H1 (cell line): ENCODE measurements around the gene COLQ. TPM values are rescaled to one million over a fixed set of nuclear protein-coding genes. Genes with fewer than 3 reads are reported as not detected.

ENCODE experiments used
- CTCF ChIA-PET: fragments of 300-600 bp; sonication (Branson Sonifier 250); formaldehyde crosslinking; loops from one replicate; lab custom pipeline; 2021; ENCODE audit not compliant: partially characterized antibody; lab: Charles Lee
- POLR2A ChIA-PET: fragments of 300-600 bp; sonication (Branson Sonifier 250); formaldehyde crosslinking; loops from one replicate; lab custom pipeline; 2021; ENCODE audit warnings: inconsistent platforms; ENCODE audit not compliant: partially characterized antibody; lab: Charles Lee
- DNase-seq, 2 experiments: peaks; one replicate each; pipeline versions ENCODE4 v3.0.0 to v3.0.0-alpha.2; 2010 to 2022; ENCODE audit warnings: low spot score in 2 of 2, low read depth in 1 of 2, mixed read lengths in 1 of 2
- FAIRE-seq: peaks from 2 replicates; lab custom pipeline; 2011; peaks lifted over from hg19 to GRCh38; lab: Jason Lieb, UNC
- H2AFZ ChIP-seq: 2 replicates; pipeline ENCODE4 v1.8.1; 2012; ENCODE audit warnings: low read length, inconsistent platforms
- H2AK5ac ChIP-seq: 2 replicates; pipeline ENCODE4 v1.6.1; 2013; ENCODE audit warnings: low read depth, low read length
- H2BK120ac ChIP-seq: replicated peaks from 2 replicates; pipeline ENCODE3; 2013; ENCODE audit warnings: low read depth, low read length, inconsistent platforms
- H2BK12ac ChIP-seq: 2 replicates; pipeline ENCODE4 v1.6.1; 2013; ENCODE audit warnings: low read depth, low read length
- H2BK15ac ChIP-seq: 2 replicates; pipeline ENCODE4 v1.6.1; 2013; ENCODE audit warnings: low read length
- H2BK20ac ChIP-seq: 2 replicates; pipeline ENCODE4 v1.6.1; 2013; ENCODE audit warnings: low read length
- H2BK5ac ChIP-seq: 2 replicates; pipeline ENCODE4 v1.6.1; 2013; ENCODE audit warnings: low read depth, low read length
- H3K14ac ChIP-seq: 2 replicates; pipeline ENCODE4 v1.6.1; 2013; ENCODE audit warnings: inconsistent platforms; ENCODE audit not compliant: insufficient read length
- H3K18ac ChIP-seq: 2 replicates; pipeline ENCODE4 v1.6.1; 2013; ENCODE audit warnings: low read length; ENCODE audit errors: extremely low read depth
- H3K23ac ChIP-seq: 2 replicates; pipeline ENCODE4 v1.6.1; 2013; ENCODE audit warnings: inconsistent platforms; ENCODE audit not compliant: insufficient read length
- H3K23me2 ChIP-seq: 2 replicates; pipeline ENCODE4 v1.6.1; 2013; ENCODE audit warnings: low read depth, low read length
- H3K27ac ChIP-seq: 2 replicates; pipeline ENCODE4 v1.6.1; 2011; ENCODE audit warnings: low read depth, low read length, inconsistent platforms
- H3K27me3 ChIP-seq, 4 experiments: replicated peaks in 1 of 4; 1 replicate in 1 of 4; 2 replicates in 3 of 4; pipeline versions ENCODE4 v1.6.1 to v1.8.1; 2011 to 2013; ENCODE audit warnings: low read length in 3 of 4, mild to moderate bottlenecking in 3 of 4, inconsistent platforms in 2 of 4, mixed read lengths in 2 of 4, moderate library complexity in 1 of 4; ENCODE audit not compliant: control insufficient read depth in 3 of 4, insufficient read depth in 3 of 4; ENCODE audit errors: extremely low read depth in 1 of 4
- H3K36me3 ChIP-seq, 4 experiments: 2 replicates each; pipeline versions ENCODE4 v1.6.1 to v1.8.1; 2011 to 2013; ENCODE audit warnings: mild to moderate bottlenecking in 4 of 4, low read length in 3 of 4, moderate library complexity in 2 of 4, control low read depth in 1 of 4, inconsistent platforms in 1 of 4; ENCODE audit not compliant: insufficient read depth in 4 of 4, control insufficient read depth in 2 of 4
- H3K4ac ChIP-seq: replicated peaks from 2 replicates; pipeline ENCODE3; 2013; ENCODE audit warnings: low read length, low read depth, mixed read lengths, inconsistent platforms; ENCODE audit not compliant: insufficient read length
- H3K4me1 ChIP-seq, 4 experiments: replicated peaks in 1 of 4; 1 replicate in 1 of 4; 2 replicates in 3 of 4; pipeline versions ENCODE4 v1.6.1 to v1.8.1; 2011 to 2013; ENCODE audit warnings: low read length in 3 of 4, inconsistent platforms in 2 of 4, mixed read lengths in 1 of 4; ENCODE audit not compliant: insufficient read depth in 4 of 4, control insufficient read depth in 3 of 4
- H3K4me2 ChIP-seq, 2 experiments: 2 replicates each; pipeline versions ENCODE4 v1.6.1 to v1.8.1; 2011 to 2013; ENCODE audit warnings: low read depth in 2 of 2, low read length in 2 of 2, control low read depth in 1 of 2, inconsistent platforms in 1 of 2, mild to moderate bottlenecking in 1 of 2; ENCODE audit not compliant: insufficient read depth in 1 of 2
- H3K4me3 ChIP-seq, 4 experiments: fragments of 200-600, 300-600 bp in 1 of 4; sonication (generic), shearing (Covaris generic), sonication (Bioruptor Twin) in 1 of 4; 2 replicates each; pipeline versions ENCODE4 v1.5.1 to v1.8.1; 2011 to 2016; ENCODE audit warnings: low read length in 4 of 4, low read depth in 3 of 4, control low read depth in 2 of 4, inconsistent platforms in 2 of 4, mild to moderate bottlenecking in 2 of 4, mixed read lengths in 1 of 4, moderate library complexity in 1 of 4; ENCODE audit not compliant: insufficient read depth in 2 of 4; ENCODE audit errors: extremely low read depth in 1 of 4
- H3K56ac ChIP-seq: replicated peaks from 2 replicates; pipeline ENCODE3; 2013; ENCODE audit warnings: low read depth, mild to moderate bottlenecking, mixed read lengths, low read length, inconsistent platforms; ENCODE audit not compliant: insufficient read length
- H3K79me1 ChIP-seq: 2 replicates; pipeline ENCODE4 v1.6.1; 2013; ENCODE audit warnings: low read depth, low read length, control low read depth
- H3K79me2 ChIP-seq, 2 experiments: 2 replicates each; pipeline versions ENCODE4 v1.6.1 to v1.8.1; 2012 to 2013; ENCODE audit warnings: low read length in 2 of 2, mild to moderate bottlenecking in 2 of 2, inconsistent platforms in 1 of 2; ENCODE audit not compliant: insufficient read depth in 2 of 2, control insufficient read depth in 1 of 2
- H3K9ac ChIP-seq, 4 experiments: replicated peaks in 1 of 4; 1 replicate in 1 of 4; 2 replicates in 3 of 4; pipeline versions ENCODE4 v1.6.1 to v1.8.1; 2011 to 2013; ENCODE audit warnings: low read depth in 3 of 4, low read length in 3 of 4, control low read depth in 2 of 4, mild to moderate bottlenecking in 2 of 4, moderate library complexity in 2 of 4, inconsistent platforms in 1 of 4; ENCODE audit errors: extremely low read depth in 1 of 4
- H3K9me3 ChIP-seq, 2 experiments: 2 replicates each; pipeline versions ENCODE4 v1.6.1 to v1.8.1; 2012 to 2013; ENCODE audit warnings: mild to moderate bottlenecking in 2 of 2, moderate library complexity in 2 of 2, control low read depth in 1 of 2, inconsistent platforms in 1 of 2, low read depth in 1 of 2, low read length in 1 of 2, mixed read lengths in 1 of 2; ENCODE audit not compliant: insufficient read depth in 2 of 2
- H4K20me1 ChIP-seq, 2 experiments: replicated peaks in 1 of 2; 2 replicates each; pipeline versions ENCODE3 to v1.8.1; 2011 to 2013; ENCODE audit warnings: inconsistent platforms in 2 of 2, low read length in 2 of 2, mild to moderate bottlenecking in 1 of 2; ENCODE audit not compliant: insufficient read depth in 2 of 2, control insufficient read depth in 1 of 2
- H4K5ac ChIP-seq: 2 replicates; pipeline ENCODE4 v1.6.1; 2013; ENCODE audit warnings: low read length, low read depth, mixed read lengths, inconsistent platforms; ENCODE audit not compliant: insufficient read length
- H4K8ac ChIP-seq: 2 replicates; pipeline ENCODE4 v1.8.0; 2013; ENCODE audit warnings: mild to moderate bottlenecking, moderate library complexity, low read length, inconsistent platforms; ENCODE audit not compliant: insufficient read depth; ENCODE audit errors: extremely low read depth
- H4K91ac ChIP-seq: replicated peaks from 2 replicates; pipeline ENCODE3; 2013; ENCODE audit warnings: low read length, mixed read lengths, inconsistent platforms; ENCODE audit not compliant: insufficient read length
- ASH2L ChIP-seq: fragments of 200-600, 300-600 bp; sonication (generic); IDR thresholded peaks from one replicate; pipeline ENCODE4 v1.7.1; 2017; ENCODE audit warnings: low read length
- BRCA1 ChIP-seq: IDR thresholded peaks from 2 replicates; pipeline ENCODE4 v1.6.1; 2012; ENCODE audit warnings: low read depth, low read length, improper control_type of control experiment
- HDAC6 ChIP-seq: IDR thresholded peaks from one replicate; pipeline ENCODE4 v1.7.1; 2012; ENCODE audit warnings: low read depth, mild to moderate bottlenecking, inconsistent platforms, low read length, moderate library complexity
- MAX ChIP-seq: IDR thresholded peaks from 2 replicates; pipeline ENCODE4 v1.6.1; 2012; ENCODE audit warnings: inconsistent platforms
- RXRA ChIP-seq: IDR thresholded peaks from 2 replicates; pipeline ENCODE4 v1.6.1; 2011; ENCODE audit warnings: low read depth, mild to moderate bottlenecking, low read length, moderate library complexity; ENCODE audit not compliant: insufficient read depth
- SP1 ChIP-seq: IDR thresholded peaks from 2 replicates; pipeline ENCODE4 v1.6.1; 2011; ENCODE audit warnings: low read depth, low read length
- SUZ12 ChIP-seq: fragments of 200-600 bp; sonication (generic); IDR thresholded peaks from 2 replicates; pipeline ENCODE4 v1.6.1; 2012; ENCODE audit warnings: mild to moderate bottlenecking, inconsistent platforms, low read length, moderate library complexity, mixed read lengths
- TAF1 ChIP-seq: IDR thresholded peaks from 2 replicates; pipeline ENCODE4 v1.6.1; 2011; ENCODE audit warnings: mild to moderate bottlenecking, low read depth, low read length
- TEAD4 ChIP-seq: IDR thresholded peaks from 2 replicates; pipeline ENCODE4 v1.6.1; 2012; ENCODE audit warnings: low read depth, low read length, inconsistent platforms, mixed read lengths
- WGBS, 2 experiments: shearing (Covaris generic) in 1 of 2; methylation state at CpG; one replicate each; pipeline versions ENCODE4 v1.1.6 to v1.1.7; 2013 to 2015; ENCODE audit warnings: low lambda C conversion rate in 2 of 2, mixed read lengths in 2 of 2, inconsistent platforms in 1 of 2, low coverage in 1 of 2, missing lambda C conversion rate in 1 of 2; ENCODE audit not compliant: insufficient replicate concordance in 2 of 2, insufficient coverage in 1 of 2, insufficient read length in 1 of 2; ENCODE audit errors: extremely low coverage in 1 of 2, missing lambda C conversion rate in 1 of 2; 5-methylcytosine and 5-hydroxymethylcytosine counted together
- polyA plus RNA-seq, 7 experiments: library from polyadenylated mRNA; depleted of rRNA in 3 of 7; stranded (reverse) in 5 of 7; unstranded in 2 of 7; fragments of >200 nt in 5 of 7; fragments of 200-250 nt in 2 of 7; gene quantifications; 1 replicate in 5 of 7; 2 replicates in 1 of 7; 4 replicates in 1 of 7; pipeline versions ENCODE4 v1.2.1 to v1.2.3, GENCODE V29; 2011 to 2013; ENCODE audit warnings: missing spikeins in 2 of 7, mixed read lengths in 2 of 7
- total RNA-seq: library from RNA; stranded (reverse); fragmentation: NEBNext Ultra II Directional; extraction: Animal tissue kit (Norgen Biotek cat#: 25700); gene quantifications from 2 replicates; pipeline ENCODE4 v1.2.1, GENCODE V29; 2021

Gene COLQ
- total and polyA plus RNA-seq, 2 of the 8 experiments (the other 6 are each of a cell fraction or from before 2014, with no cell fraction given) = 1.5 to 1.9 TPM

- TF ChIP-seq SP1 (no peak), TEAD4 (no peak), MAX (no peak), HDAC6 (no peak), BRCA1 (no peak), RXRA (no peak), SUZ12 (no peak), ASH2L (no peak), TAF1 (no peak)
- TF ChIP-seq, all 59 proteins: peak for 0
- no peak overlapping the region for H4K5ac ChIP-seq
- no peaks in the 10 kb centered on the region for H3K36me3 ChIP-seq
- no peak overlapping the region for H2BK120ac ChIP-seq
- 92% methylated on average over 1 of the region's 1 CpG; no CpG with 5 or more reads in 1 of the 2 experiments for WGBS, 2 experiments
- FAIRE-seq (no peak), DNase-seq (no peak)
- no peak overlapping the region for H3K14ac ChIP-seq
- H4K20me1 ChIP-seq = no peaks in the 10 kb centered on the region
- no peak overlapping the region for H2BK20ac ChIP-seq
- no peak overlapping the region for H3K27ac ChIP-seq
- H2AK5ac ChIP-seq = no peak overlapping the region
- H3K79me2 ChIP-seq = no peaks in the 10 kb centered on the region
- H3K18ac ChIP-seq = no peak overlapping the region
- no peaks in the 10 kb centered on the region for H3K27me3 ChIP-seq
- no peak overlapping the region for H2BK15ac ChIP-seq
- H2AFZ ChIP-seq = no peak overlapping the region
- H3K9ac ChIP-seq = no peak overlapping the region
- CTCF ChIA-PET = interaction anchor here (0.9 to 2.8 kb wide), 2 partner anchors 12 to 134 kb away, joined by 3 to 10 read pairs; no protein-coding TSS in a partner anchor
- no peak overlapping the region for H4K91ac ChIP-seq
- H3K4me2 ChIP-seq = no peak overlapping the region
- no peak overlapping the region for H3K23ac ChIP-seq
- no peak overlapping the region for H3K4me3 ChIP-seq
- no peaks in the 10 kb centered on the region for H3K4me1 ChIP-seq
- no peaks in the 10 kb centered on the region for H3K23me2 ChIP-seq
- no peak overlapping the region for H2BK12ac ChIP-seq
- H3K9me3 ChIP-seq = no peaks in the 10 kb centered on the region
- no peak overlapping the region for H3K4ac ChIP-seq
- H3K79me1 ChIP-seq = no peaks in the 10 kb centered on the region
- no peak overlapping the region for H2BK5ac ChIP-seq
- POLR2A ChIA-PET = no interaction called here
- no peak overlapping the region for H4K8ac ChIP-seq
- no peak overlapping the region for H3K56ac ChIP-seq
These were observed 17.6 kb upstream of the COLQ start for GRCh38 chr3:15539066-15539465.
